Right atrium auricular region (tissue), 2 donors: ENCODE measurements around the gene EPC1. TPM values are rescaled to one million over a fixed set of nuclear protein-coding genes. Genes with fewer than 3 reads are reported as not detected.

Experiments
- DNase-seq: peaks from one replicate; pipeline ENCODE4 v3.0.0-alpha.2; 2019; ENCODE audit warnings: low spot score
- H3K27ac ChIP-seq, 2 donors: fragments of 200-600 bp; sonication (generic); 1 replicate in 1 of 2; 2 replicates in 1 of 2; pipeline ENCODE4 v1.5.1; 2016 to 2019
- H3K27me3 ChIP-seq, 2 donors: fragments of 200-600 bp; sonication (generic); one replicate each; pipeline versions ENCODE4 v1.5.1 to v1.6.0; 2017 to 2019
- H3K36me3 ChIP-seq: fragments of 200-600 bp; sonication (generic); one replicate; pipeline ENCODE4 v1.5.1; 2016
- H3K4me1 ChIP-seq, 2 donors: fragments of 200-600 bp; sonication (generic); one replicate each; pipeline versions ENCODE4 v1.5.1 to v1.6.0; 2017 to 2019
- H3K4me3 ChIP-seq, 2 donors: fragments of 200-600 bp; sonication (generic); 1 replicate in 1 of 2; 2 replicates in 1 of 2; pipeline ENCODE4 v1.5.1; 2017 to 2019; ENCODE audit warnings: mild to moderate bottlenecking in 1 of 2, moderate library complexity in 1 of 2
- H3K9me3 ChIP-seq, 2 donors: fragments of 200-600 bp; sonication (generic); one replicate each; pipeline ENCODE4 v1.5.1; 2019
- total RNA-seq, 2 donors: library from RNA; depleted of rRNA; stranded (reverse); fragments of >200 nt; gene quantifications; one replicate each; pipeline ENCODE4 v1.1.0, GENCODE V29; 2016
- TF ChIP-seq, protein P1 (sequence below), 2 donors: fragments of 200-600 bp; sonication (generic); IDR thresholded peaks; one replicate each; pipeline ENCODE4 v1.5.1; 2019; ENCODE audit warnings: antibody characterized with exemption in 2 of 2

The EPC1 gene
- total RNA-seq, 2 donors from 2014 or later = 19.5 to 20.1 TPM

DNA sequence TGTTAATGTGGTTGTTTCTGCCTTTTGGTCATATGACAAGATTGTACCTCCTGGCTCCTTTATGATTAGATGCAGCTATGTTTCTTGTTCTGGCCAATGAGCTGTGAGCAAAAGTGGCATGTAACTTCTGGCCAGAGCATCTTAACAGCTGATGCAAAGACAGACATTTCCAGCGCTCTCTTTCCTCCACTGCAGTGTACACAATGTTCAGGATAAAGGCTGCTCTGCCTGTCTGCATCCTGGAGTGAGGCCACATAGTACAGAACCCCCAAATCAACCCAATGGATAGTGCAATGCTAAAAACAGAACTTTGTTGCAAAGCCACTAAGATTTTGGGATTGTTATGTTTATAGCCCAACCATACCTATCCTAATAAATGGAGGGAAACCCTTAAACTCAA, 17.9 kb downstream of the EPC1 start:
- Histone ChIP-seq H3K36me3 (no peaks in the 10 kb centered on the region), H3K27ac (peak overlapping the region in 1 of 2 donors; percentile 24), H3K4me3 (no peak overlapping the region), H3K4me1 (peaks cover 0 to 96% of the 10 kb centered on the region in 2 donors), H3K9me3 (no peaks in the 10 kb centered on the region), H3K27me3 (no peaks in the 10 kb centered on the region)
- TF ChIP-seq, protein P1, sequence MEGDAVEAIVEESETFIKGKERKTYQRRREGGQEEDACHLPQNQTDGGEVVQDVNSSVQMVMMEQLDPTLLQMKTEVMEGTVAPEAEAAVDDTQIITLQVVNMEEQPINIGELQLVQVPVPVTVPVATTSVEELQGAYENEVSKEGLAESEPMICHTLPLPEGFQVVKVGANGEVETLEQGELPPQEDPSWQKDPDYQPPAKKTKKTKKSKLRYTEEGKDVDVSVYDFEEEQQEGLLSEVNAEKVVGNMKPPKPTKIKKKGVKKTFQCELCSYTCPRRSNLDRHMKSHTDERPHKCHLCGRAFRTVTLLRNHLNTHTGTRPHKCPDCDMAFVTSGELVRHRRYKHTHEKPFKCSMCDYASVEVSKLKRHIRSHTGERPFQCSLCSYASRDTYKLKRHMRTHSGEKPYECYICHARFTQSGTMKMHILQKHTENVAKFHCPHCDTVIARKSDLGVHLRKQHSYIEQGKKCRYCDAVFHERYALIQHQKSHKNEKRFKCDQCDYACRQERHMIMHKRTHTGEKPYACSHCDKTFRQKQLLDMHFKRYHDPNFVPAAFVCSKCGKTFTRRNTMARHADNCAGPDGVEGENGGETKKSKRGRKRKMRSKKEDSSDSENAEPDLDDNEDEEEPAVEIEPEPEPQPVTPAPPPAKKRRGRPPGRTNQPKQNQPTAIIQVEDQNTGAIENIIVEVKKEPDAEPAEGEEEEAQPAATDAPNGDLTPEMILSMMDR (IDR thresholded peaks at IDR 0.05) = no peak
- DNase-seq = no peak

DNA sequence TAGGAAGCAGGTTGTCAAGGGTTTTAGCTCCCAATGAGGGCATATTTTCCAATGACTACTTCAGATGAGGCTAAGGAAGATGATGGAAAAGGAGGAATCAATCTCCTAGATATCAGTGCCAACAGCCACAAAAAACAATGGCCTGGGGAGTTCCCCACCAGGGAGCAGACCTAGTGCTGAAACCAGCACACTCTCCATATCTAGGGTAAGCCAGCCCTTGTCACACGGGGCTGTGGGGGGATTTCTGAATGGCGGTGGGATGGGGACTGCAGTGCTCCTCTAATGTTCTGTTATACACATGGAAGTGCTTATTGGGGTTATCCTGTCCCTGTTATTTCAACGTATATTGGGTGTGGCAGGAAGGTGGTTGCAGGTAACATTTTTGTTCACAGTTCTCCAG, 18.5 kb downstream of the EPC1 start:
- TF ChIP-seq, protein P1 (IDR thresholded peaks at IDR 0.05) = no peak
- Histone ChIP-seq H3K9me3 (no peaks in the 10 kb centered on the region), H3K27ac (peak overlapping the region in 1 of 2 donors; percentile 24), H3K36me3 (no peaks in the 10 kb centered on the region), H3K4me1 (peaks cover 0 to 96% of the 10 kb centered on the region in 2 donors), H3K4me3 (no peak overlapping the region), H3K27me3 (no peaks in the 10 kb centered on the region)
- no peak for DNase-seq

DNA sequence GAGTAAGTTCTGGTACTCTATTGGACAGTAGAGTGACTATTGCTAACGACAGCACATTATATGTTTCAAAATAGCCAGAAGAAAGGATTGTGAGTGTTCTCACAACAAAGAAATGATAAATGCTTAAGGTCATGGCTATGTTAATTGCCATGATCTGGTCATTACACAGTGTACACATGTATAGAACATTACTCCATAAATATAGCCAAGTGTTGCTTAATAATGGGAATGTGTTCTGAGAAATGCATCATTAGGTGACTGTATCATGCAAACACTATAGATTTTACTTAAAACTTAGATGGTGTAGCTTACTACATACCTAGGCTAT, 19.6 kb downstream of the EPC1 start:
- no peak overlapping the region for H3K27ac ChIP-seq
- H3K4me1 ChIP-seq = peaks cover 0 to 94% of the 10 kb centered on the region in 2 donors
- no peak overlapping the region for H3K4me3 ChIP-seq
- TF ChIP-seq, protein P1 (IDR thresholded peaks at IDR 0.05) = no peak
- H3K9me3 ChIP-seq = no peaks in the 10 kb centered on the region
- no peaks in the 10 kb centered on the region for H3K36me3 ChIP-seq
- no peak for DNase-seq
- H3K27me3 ChIP-seq = no peaks in the 10 kb centered on the region

DNA sequence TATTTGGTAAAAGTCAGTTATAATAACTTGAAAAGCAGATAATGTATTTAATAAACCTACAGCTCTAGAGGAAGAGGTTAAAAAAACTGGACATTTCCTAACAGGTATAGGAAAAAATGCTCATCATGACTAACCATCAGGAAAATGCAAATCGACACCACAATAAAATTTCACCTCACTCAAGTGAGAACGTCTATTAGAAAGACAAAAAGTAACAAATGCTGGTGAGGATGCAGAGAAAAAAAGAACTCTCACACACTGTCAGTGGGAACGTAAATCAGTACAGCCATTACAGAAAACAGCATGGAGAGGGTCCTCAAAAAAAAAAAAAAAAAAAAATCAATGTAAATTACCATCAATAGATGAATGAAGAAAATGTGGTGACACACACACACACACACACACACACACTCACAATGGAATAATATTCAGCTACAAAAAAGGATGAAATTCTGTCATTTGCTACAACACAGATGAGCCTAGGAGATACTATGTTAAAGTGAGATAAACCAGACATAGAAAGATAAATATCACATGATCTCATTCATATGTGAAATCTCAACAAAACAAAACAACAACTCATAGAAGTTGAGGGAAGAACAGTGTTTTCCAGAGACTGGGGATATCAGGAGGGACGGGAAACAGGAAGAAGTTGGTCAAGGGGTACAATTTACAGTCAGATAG, 20.1 kb downstream of the EPC1 start:
- Histone ChIP-seq H3K4me1 (peaks cover 0 to 92% of the 10 kb centered on the region in 2 donors), H3K27me3 (no peaks in the 10 kb centered on the region), H3K4me3 (no peak overlapping the region), H3K9me3 (no peaks in the 10 kb centered on the region), H3K36me3 (no peaks in the 10 kb centered on the region), H3K27ac (no peak overlapping the region)
- TF ChIP-seq, protein P1 (IDR thresholded peaks at IDR 0.05) = no peak
- no peak for DNase-seq

DNA sequence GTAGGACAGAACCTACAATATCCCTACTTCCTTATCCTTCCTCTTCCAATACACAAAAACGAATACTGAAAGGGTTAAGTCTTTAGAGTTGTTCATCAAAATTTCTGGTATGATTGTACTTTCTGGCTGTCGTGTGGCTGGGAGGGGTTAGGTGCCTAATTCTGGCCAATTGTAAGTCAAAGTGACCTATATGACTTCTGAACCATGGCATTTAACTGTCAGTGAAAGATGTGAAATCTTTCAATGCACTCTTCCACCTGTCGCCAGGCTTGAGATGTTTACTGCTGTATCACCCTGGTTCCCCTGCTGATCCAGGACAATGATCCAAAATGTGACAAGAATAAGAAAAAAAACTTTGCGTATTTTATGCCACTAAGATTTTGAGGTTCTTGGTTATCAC, 20.8 kb downstream of the EPC1 start:
- Histone ChIP-seq H3K27me3 (no peaks in the 10 kb centered on the region), H3K4me1 (peaks cover 0 to 89% of the 10 kb centered on the region in 2 donors), H3K36me3 (no peaks in the 10 kb centered on the region), H3K27ac (no peak overlapping the region), H3K4me3 (no peak overlapping the region), H3K9me3 (no peaks in the 10 kb centered on the region)
- no peak for DNase-seq
- TF ChIP-seq, protein P1 (IDR thresholded peaks at IDR 0.05) = no peak

DNA sequence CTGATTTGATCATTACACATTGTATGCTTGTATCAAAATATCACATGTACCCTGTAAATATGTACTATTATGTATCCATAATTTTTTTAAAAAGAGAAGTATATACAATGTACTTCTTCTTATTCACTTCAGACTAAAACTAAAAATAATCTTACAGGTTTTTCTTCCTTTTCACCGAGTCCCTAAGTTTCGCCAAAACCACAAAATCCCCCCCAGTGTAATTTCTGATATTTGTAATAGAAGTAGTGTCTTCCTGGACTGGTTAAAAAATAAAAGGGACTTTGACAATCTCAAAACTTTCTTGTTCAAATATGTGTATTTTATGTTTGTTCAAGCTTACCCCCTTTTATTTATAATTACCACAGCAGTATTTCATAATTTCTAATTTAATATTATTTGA, 23.9 kb downstream of the EPC1 start:
- Histone ChIP-seq H3K36me3 (no peaks in the 10 kb centered on the region), H3K9me3 (no peaks in the 10 kb centered on the region), H3K4me3 (no peak overlapping the region), H3K27me3 (no peaks in the 10 kb centered on the region), H3K4me1 (peaks cover 0 to 84% of the 10 kb centered on the region in 2 donors), H3K27ac (no peak overlapping the region)
- TF ChIP-seq, protein P1 (IDR thresholded peaks at IDR 0.05) = no peak
- no peak for DNase-seq
